H1 (cell line): Measurements from ENCODE around the gene SV2A. TPM values are rescaled to one million over a fixed set of nuclear protein-coding genes. Genes with fewer than 3 reads are reported as not detected.

Source experiments
- polyA plus RNA-seq, 7 experiments: library from polyadenylated mRNA; depleted of rRNA in 3 of 7; stranded (reverse) in 5 of 7; unstranded in 2 of 7; fragments of >200 nt in 5 of 7; fragments of 200-250 nt in 2 of 7; gene quantifications; 1 replicate in 5 of 7; 2 replicates in 1 of 7; 4 replicates in 1 of 7; pipeline versions ENCODE4 v1.2.1 to v1.2.3, GENCODE V29; 2011 to 2013; ENCODE audit warnings: missing spikeins in 2 of 7, mixed read lengths in 2 of 7
- total RNA-seq: library from RNA; stranded (reverse); fragmentation: NEBNext Ultra II Directional; extraction: Animal tissue kit (Norgen Biotek cat#: 25700); gene quantifications from 2 replicates; pipeline ENCODE4 v1.2.1, GENCODE V29; 2021

SV2A gene
- total and polyA plus RNA-seq, 2 of the 8 experiments (the other 6 are each of a cell fraction or from before 2014, with no cell fraction given), result 41.8 to 51.8 TPM

Other genes with a start within 250 kb of the SV2A start
- not detected in 2 replicates for gene FCGR1A, start 135.2 kb downstream of the SV2A start, total RNA-seq
- not detected in 2 replicates for gene FCGR1A, start 135.2 kb downstream of the SV2A start, polyA plus RNA-seq (2011; rRNA removed)
- gene BOLA1, start 18.3 kb downstream of the SV2A start, total RNA-seq, result 8.1 and 13.1 TPM in 2 replicates
- gene BOLA1, start 18.3 kb downstream of the SV2A start, polyA plus RNA-seq (2011; rRNA removed), result 15.4 and 24.6 TPM in 2 replicates
- gene SF3B4, start 10.0 kb upstream of the SV2A start, total RNA-seq, result 119 and 122 TPM in 2 replicates
- 81.1 and 114 TPM in 2 replicates for gene SF3B4, start 10.0 kb upstream of the SV2A start, polyA plus RNA-seq (2011; rRNA removed)
- gene MTMR11, start 19.0 kb upstream of the SV2A start, total RNA-seq, result 3.5 and 4.8 TPM in 2 replicates
- gene MTMR11, start 19.0 kb upstream of the SV2A start, polyA plus RNA-seq (2011; rRNA removed), result 3.3 and 3.7 TPM in 2 replicates
- 21.5 and 22.0 TPM in 2 replicates for gene OTUD7B, start 92.9 kb upstream of the SV2A start, total RNA-seq
- 4.2 and 4.4 TPM in 2 replicates for gene OTUD7B, start 92.9 kb upstream of the SV2A start, polyA plus RNA-seq (2011; rRNA removed)
- 27.6 and 29.9 TPM in 2 replicates for gene VPS45, start 149.9 kb upstream of the SV2A start, total RNA-seq
- 12.7 and 19.1 TPM in 2 replicates for gene VPS45, start 149.9 kb upstream of the SV2A start, polyA plus RNA-seq (2011; rRNA removed)
- 35.0 and 37.0 TPM in 2 replicates for gene PLEKHO1, start 232.1 kb upstream of the SV2A start, total RNA-seq
- gene PLEKHO1, start 232.1 kb upstream of the SV2A start, polyA plus RNA-seq (2011; rRNA removed), result 23.2 and 26.0 TPM in 2 replicates